Stomach smooth muscle (tissue), 2 donors: Measurements from ENCODE around the gene MYLK.

ENCODE experiments used
- H3K27ac ChIP-seq: one replicate; pipeline ENCODE4 v1.7.0; 2013; ENCODE audit warnings: mild to moderate bottlenecking, low read length, inconsistent platforms
- H3K27me3 ChIP-seq, 2 donors: one replicate each; pipeline ENCODE4 v1.7.0; 2013; ENCODE audit warnings: low read length in 2 of 2; ENCODE audit not compliant: insufficient read depth in 2 of 2, control insufficient read depth in 1 of 2
- H3K36me3 ChIP-seq, 2 donors: one replicate each; pipeline ENCODE4 v1.7.0; 2013; ENCODE audit warnings: low read length in 2 of 2; ENCODE audit not compliant: control insufficient read depth in 2 of 2, insufficient read depth in 2 of 2
- H3K4me1 ChIP-seq: one replicate; pipeline ENCODE4 v1.7.0; 2013; ENCODE audit warnings: low read length; ENCODE audit not compliant: control insufficient read depth, insufficient read depth
- H3K4me3 ChIP-seq, 2 donors: one replicate each; pipeline ENCODE4 v1.7.0; 2013; ENCODE audit warnings: low read length in 2 of 2
- H3K9ac ChIP-seq, 2 donors: one replicate each; pipeline ENCODE4 v1.7.0; 2013; ENCODE audit warnings: low read length in 2 of 2, mild to moderate bottlenecking in 1 of 2
- H3K9me3 ChIP-seq, 2 donors: one replicate each; pipeline ENCODE4 v1.7.0; 2013; ENCODE audit warnings: low read length in 2 of 2; ENCODE audit not compliant: control insufficient read depth in 2 of 2
- donor health status: healthy.
- donor health status: Pancreatic carcinoma.

The MYLK gene

DNA sequence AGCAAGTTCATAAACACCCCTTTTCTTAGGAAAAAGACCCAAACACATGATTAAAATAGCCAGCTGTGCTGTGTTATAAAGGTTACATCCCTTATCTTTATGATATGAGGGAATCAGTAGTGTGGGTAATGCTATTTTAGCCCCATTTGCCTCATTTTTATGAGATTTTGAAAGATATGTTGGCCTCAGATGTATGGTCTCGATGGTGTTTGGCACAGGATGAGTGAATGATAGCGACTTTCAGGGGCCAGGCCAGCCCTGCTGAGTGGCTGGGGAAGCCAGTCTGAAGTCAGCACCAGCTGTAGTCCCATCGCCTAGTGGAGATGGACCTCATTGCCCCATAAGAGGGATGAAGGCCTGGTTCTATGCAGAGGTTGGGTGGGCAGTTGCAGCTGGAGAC lies 194.3 kb downstream of the MYLK start:
- Histone ChIP-seq H3K36me3 (peaks cover 69% of the 10 kb centered on the region in 2 donors), H3K27ac (peak overlapping the region; percentile 98), H3K9me3 (no peaks in the 10 kb centered on the region), H3K4me3 (peak overlapping the region in 1 of 2 donors; percentile 1), H3K4me1 (peaks cover 99% of the 10 kb centered on the region), H3K9ac (peak overlapping the region in 1 of 2 donors; percentile 13), H3K27me3 (no peaks in the 10 kb centered on the region)

GRCh38 chr3:123688241-123688747 lies 195.8 kb downstream of the MYLK start:
- H3K36me3 ChIP-seq, result peaks cover 61 to 77% of the 10 kb centered on the region in 2 donors

DNA sequence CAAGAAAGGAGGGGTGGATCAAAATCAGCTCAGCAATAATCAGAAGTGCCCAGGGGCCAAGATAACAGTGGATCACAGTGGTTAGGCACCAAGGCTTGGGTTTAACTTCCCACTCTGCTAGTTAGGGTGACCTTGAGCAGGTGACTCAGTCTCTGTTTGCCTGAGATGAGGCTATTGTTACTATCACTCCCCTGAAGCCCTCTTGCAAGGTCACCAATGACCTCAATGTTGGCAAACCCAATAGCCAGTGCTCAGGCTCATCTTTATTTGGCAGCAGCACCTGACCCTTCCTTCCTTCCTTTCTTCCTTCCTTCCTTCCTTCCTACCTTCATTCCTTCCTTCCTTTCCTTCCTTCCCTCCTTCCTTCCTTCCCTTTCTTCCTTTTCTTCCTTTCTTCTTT lies 196.8 kb downstream of the MYLK start:
- Histone ChIP-seq H3K4me1 (peaks cover 98% of the 10 kb centered on the region), H3K27ac (peak overlapping the region; percentile 98), H3K27me3 (no peaks in the 10 kb centered on the region), H3K9me3 (no peaks in the 10 kb centered on the region), H3K36me3 (peaks cover 56 to 68% of the 10 kb centered on the region in 2 donors), H3K4me3 (no peak overlapping the region), H3K9ac (peak overlapping the region; percentile 17 to 36)

More at GRCh38 chr3:123688241-123688747, 195.8 kb downstream of the MYLK start:
- Histone ChIP-seq H3K9ac (peak overlapping the region in 1 of 2 donors; percentile 17), H3K4me1 (peaks cover 98% of the 10 kb centered on the region), H3K4me3 (peak overlapping the region in 1 of 2 donors; percentile 37), H3K27ac (peak overlapping the region; percentile 98), H3K9me3 (no peaks in the 10 kb centered on the region), H3K27me3 (no peaks in the 10 kb centered on the region)

DNA sequence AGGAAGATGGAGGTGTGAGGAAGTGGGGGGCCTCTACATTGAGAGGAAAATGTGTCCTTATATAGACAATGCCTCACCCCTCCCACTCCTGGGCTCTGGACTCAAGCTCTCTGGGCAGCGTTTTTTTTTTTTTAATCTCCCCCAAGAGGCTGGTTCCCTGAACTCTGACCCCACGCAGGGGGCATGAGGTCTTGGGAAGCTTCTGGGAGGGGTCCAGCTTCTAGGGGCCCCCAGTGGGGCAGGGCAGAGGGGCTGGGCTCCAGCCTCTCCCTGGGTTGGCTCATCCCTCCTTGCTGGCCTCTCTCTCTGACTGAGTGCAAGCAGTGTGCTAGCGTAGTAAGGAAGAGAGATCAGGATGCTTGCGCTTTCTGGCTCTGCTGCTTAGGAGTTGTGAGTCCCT lies 197.9 kb downstream of the MYLK start:
- H3K36me3 ChIP-seq, result peaks cover 57 to 69% of the 10 kb centered on the region in 2 donors
- no peak overlapping the region for H3K4me3 ChIP-seq
- H3K9ac ChIP-seq, result peak overlapping the region in 1 of 2 donors; percentile 8
- no peaks in the 10 kb centered on the region for H3K27me3 ChIP-seq
- peaks cover 98% of the 10 kb centered on the region for H3K4me1 ChIP-seq
- peak overlapping the region; percentile 98 for H3K27ac ChIP-seq
- no peaks in the 10 kb centered on the region for H3K9me3 ChIP-seq

GRCh38 chr3:123685780-123686179 lies 198.4 kb downstream of the MYLK start:
- Histone ChIP-seq H3K4me3 (no peak overlapping the region), H3K9ac (peak overlapping the region in 1 of 2 donors; percentile 8), H3K36me3 (peaks cover 55 to 67% of the 10 kb centered on the region in 2 donors), H3K27ac (peak overlapping the region; percentile 98), H3K27me3 (no peaks in the 10 kb centered on the region), H3K4me1 (peaks cover 97% of the 10 kb centered on the region), H3K9me3 (no peaks in the 10 kb centered on the region)

DNA sequence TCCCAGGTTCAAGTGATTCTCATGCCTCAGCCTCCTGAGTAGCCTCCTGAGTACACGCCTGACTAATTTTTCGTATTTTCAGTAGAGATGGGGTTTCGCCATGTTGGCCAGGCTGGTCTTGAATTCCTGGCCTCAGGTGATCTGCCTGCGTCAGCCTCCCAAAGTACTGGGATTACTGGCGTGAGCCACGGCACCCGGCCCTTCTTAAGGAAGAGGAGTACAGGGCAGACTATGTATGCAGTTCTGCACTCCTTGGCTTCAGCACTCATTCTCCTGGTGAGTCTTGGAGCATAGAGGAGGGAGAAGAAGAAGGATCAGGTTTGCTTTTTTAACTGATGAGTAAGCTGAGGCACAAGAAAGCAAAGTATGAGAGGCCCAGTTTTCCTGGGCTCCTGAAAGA lies 199.5 kb downstream of the MYLK start:
- peaks cover 51 to 55% of the 10 kb centered on the region in 2 donors for H3K36me3 ChIP-seq

DNA sequence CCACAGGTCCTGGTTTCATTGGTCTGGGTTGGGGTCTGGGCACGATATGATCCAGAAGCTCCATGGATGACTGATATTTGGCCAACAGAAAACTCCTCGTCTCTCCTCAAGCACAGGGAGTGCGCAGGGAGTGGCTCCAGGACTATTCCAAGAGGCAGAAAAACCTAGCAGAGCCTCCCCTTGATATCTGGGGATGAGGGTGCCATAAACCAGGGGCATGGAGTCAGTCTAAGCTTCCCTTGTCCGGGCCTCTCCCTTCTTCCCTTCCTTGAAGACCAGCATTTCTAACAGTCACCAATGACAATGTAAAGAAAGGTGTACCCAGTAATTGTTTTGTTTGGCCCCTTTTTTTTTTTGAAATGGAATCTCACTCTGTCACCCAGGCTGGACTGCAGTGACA lies 199.9 kb downstream of the MYLK start:
- no peaks in the 10 kb centered on the region for H3K9me3 ChIP-seq
- no peaks in the 10 kb centered on the region for H3K27me3 ChIP-seq
- peaks cover 50 to 54% of the 10 kb centered on the region in 2 donors for H3K36me3 ChIP-seq
- peak overlapping the region; percentile 23 to 55 for H3K9ac ChIP-seq
- H3K27ac ChIP-seq, result peak overlapping the region; percentile 98
- peaks cover 97% of the 10 kb centered on the region for H3K4me1 ChIP-seq
- H3K4me3 ChIP-seq, result peak overlapping the region; percentile 15 to 44

More for the DNA sequence above, 199.5 kb downstream of the MYLK start:
- Histone ChIP-seq H3K9ac (no peak overlapping the region), H3K27ac (peak overlapping the region; percentile 98), H3K4me1 (peaks cover 97% of the 10 kb centered on the region), H3K4me3 (peak overlapping the region in 1 of 2 donors; percentile 29), H3K9me3 (no peaks in the 10 kb centered on the region), H3K27me3 (no peaks in the 10 kb centered on the region)

DNA sequence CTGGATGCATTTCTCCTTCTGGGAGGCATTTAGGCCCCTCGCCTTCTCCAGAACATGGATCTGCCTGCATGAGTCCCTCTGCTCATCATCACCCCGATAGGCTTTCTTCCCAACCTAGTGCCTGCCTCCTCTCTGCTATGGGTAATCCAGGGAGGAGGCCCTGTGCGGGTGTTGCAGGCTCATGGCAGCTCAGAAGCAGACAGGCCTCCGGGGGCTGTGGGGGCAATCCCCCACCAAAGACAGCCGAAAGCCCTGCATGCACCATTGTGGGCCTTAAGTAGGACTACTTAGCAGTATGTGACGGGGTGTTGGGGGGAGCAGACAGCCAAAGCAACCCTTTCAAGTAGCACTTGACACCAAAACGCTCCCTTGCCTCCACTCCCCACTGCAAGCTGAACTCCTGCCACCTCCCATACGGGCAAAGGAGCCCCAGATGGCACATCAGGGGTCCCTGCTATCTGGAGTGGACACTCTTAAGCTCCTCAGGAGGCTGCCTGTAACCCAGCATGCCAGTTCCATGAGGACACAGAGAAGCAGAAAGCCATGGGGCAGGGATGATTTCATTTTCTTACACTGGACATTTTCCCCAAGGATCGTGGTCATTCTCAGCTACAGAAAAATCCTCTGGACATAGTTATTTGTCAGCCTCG lies 200.5 kb downstream of the MYLK start:
- Histone ChIP-seq H3K27ac (peak overlapping the region; percentile 98), H3K27me3 (no peaks in the 10 kb centered on the region), H3K9ac (peak overlapping the region; percentile 23 to 42), H3K4me3 (peak overlapping the region; percentile 15 to 44), H3K4me1 (peaks cover 94% of the 10 kb centered on the region), H3K36me3 (peaks cover 45 to 48% of the 10 kb centered on the region in 2 donors), H3K9me3 (no peaks in the 10 kb centered on the region)

DNA sequence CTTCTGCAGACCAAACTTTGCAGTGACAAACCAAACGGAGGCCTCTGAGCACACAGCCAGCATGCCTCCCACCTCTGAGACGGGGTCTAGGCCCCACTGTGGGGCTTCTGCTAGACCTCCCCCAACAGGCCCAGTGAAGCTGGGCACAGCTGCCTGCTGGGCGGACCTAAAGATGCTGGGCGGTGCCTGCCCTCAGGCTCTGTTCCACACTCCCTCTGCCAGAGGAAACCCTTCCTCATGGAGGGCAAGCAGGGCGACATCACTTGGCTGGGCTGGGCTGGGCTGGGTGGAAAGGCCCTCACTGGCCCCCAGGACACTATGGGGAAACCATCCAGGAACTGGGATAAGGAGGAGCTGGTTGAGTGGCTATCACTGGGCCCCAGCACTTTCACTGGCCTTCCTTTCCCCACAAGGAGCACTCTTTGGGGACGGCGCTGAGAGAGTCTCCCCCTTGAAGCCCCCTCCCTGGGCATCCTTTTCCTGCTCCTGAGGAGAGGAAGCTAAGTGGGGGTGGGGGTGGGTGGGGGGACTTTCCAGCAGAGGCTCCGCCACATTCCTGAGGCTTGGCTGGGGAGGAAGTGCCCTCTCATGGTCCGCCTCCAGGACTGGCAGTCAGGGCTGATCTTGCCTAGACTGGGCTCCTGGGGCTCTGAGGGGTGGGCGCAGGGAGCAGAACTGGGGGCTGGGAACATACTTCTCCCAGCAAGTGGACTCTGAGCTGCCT lies 201.2 kb downstream of the MYLK start:
- Histone ChIP-seq H3K36me3 (peaks cover 44 to 45% of the 10 kb centered on the region in 2 donors), H3K27me3 (no peaks in the 10 kb centered on the region), H3K9ac (peak overlapping the region; percentile 40 to 42), H3K4me1 (peaks cover 94% of the 10 kb centered on the region), H3K27ac (peak overlapping the region; percentile 98), H3K4me3 (peak overlapping the region in 1 of 2 donors; percentile 7), H3K9me3 (no peaks in the 10 kb centered on the region)

GRCh38 chr3:123682302-123682701 lies 201.8 kb downstream of the MYLK start:
- no peaks in the 10 kb centered on the region for H3K9me3 ChIP-seq
- no peak overlapping the region for H3K4me3 ChIP-seq
- H3K27me3 ChIP-seq, result no peaks in the 10 kb centered on the region
- H3K27ac ChIP-seq, result peak overlapping the region; percentile 98
- no peak overlapping the region for H3K9ac ChIP-seq
- H3K36me3 ChIP-seq, result peaks cover 43% of the 10 kb centered on the region in 2 donors
- H3K4me1 ChIP-seq, result peaks cover 91% of the 10 kb centered on the region
